Tibial artery (tissue), 4 donors: ENCODE data around the gene BHLHE41.
A peak's percentile ranks its signal among the peaks of the same experiment; 100 is the strongest.

ENCODE experiments used
- DNase-seq, 2 donors: peaks; one replicate each; pipeline ENCODE4 v3.0.0-alpha.2; 2019
- H3K27ac ChIP-seq, 2 donors: fragments of 200-600 bp; sonication (generic) in 1 of 2; 1 replicate in 1 of 2; 2 replicates in 1 of 2; pipeline ENCODE4 v1.5.1; 2018 to 2019; ENCODE audit warnings: mild to moderate bottlenecking in 1 of 2
- H3K27me3 ChIP-seq, 2 donors: fragments of 200-600 bp; sonication (generic) in 1 of 2; one replicate each; pipeline versions ENCODE4 v1.5.1 to v1.6.0; 2016 to 2019
- H3K36me3 ChIP-seq, 3 donors: fragments of 200-600 bp; sonication (generic) in 2 of 3; one replicate each; pipeline ENCODE4 v1.5.1; 2016 to 2019; ENCODE audit warnings: mild to moderate bottlenecking in 2 of 3
- H3K4me1 ChIP-seq, 4 donors: fragments of 200-600 bp; sonication (generic) in 2 of 4; 1 replicate in 3 of 4; 2 replicates in 1 of 4; pipeline ENCODE4 v1.5.1; 2016 to 2019
- H3K4me3 ChIP-seq, 2 donors: fragments of 200-600 bp; sonication (generic) in 1 of 2; 1 replicate in 1 of 2; 2 replicates in 1 of 2; pipeline ENCODE4 v1.5.1; 2018 to 2019; ENCODE audit warnings: mild to moderate bottlenecking in 2 of 2
- H3K9me3 ChIP-seq, 3 donors: fragments of 200-600 bp; sonication (generic) in 1 of 3; one replicate each; pipeline ENCODE4 v1.5.1; 2016 to 2019
- CTCF ChIP-seq, 2 experiments: fragments of 200-600 bp in 1 of 2; fragments of 450-650 bp in 1 of 2; IDR thresholded peaks; one replicate each; pipeline ENCODE4 v1.5.1; 2017 to 2019; ENCODE audit warnings: antibody characterized with exemption in 2 of 2, mild to moderate bottlenecking in 1 of 2, moderate library complexity in 1 of 2
- intact Hi-C: fragments of 100-400 bp; cut with DNase I; formaldehyde crosslinking; loops from one replicate; pipeline ENCODE4 v1.15.0; 2023; ENCODE audit warnings: low total_unique reads

Gene BHLHE41

GRCh38 chr12:26112703-26113147 lies 12.1 kb downstream of the BHLHE41 start:
- Histone ChIP-seq H3K4me1 (peaks cover 0 to 38% (median 9%) of the 10 kb centered on the region in 4 donors), H3K36me3 (no peaks in the 10 kb centered on the region), H3K27ac (peak overlapping the region; percentile 98 to 99), H3K9me3 (no peaks in the 10 kb centered on the region), H3K27me3 (no peaks in the 10 kb centered on the region), H3K4me3 (no peak overlapping the region)
- no peak for TF ChIP-seq CTCF (IDR thresholded peaks at IDR 0.05)
- no peak for DNase-seq
- intact Hi-C loops = loop anchor here (10.0 kb wide), 1 partner anchor 412 kb away; no protein-coding TSS in a partner anchor

- H3K36me3 ChIP-seq = no peaks in the 10 kb centered on the region
- H3K4me1 ChIP-seq = peaks cover 0 to 36% (median 9%) of the 10 kb centered on the region in 4 donors
- H3K27me3 ChIP-seq = no peaks in the 10 kb centered on the region
- DNase-seq = no peak
- intact Hi-C loops = loop anchor here (10.0 kb wide), 1 partner anchor 413 kb away; no protein-coding TSS in a partner anchor
- H3K4me3 ChIP-seq = no peak overlapping the region
- peak overlapping the region; percentile 98 to 99 for H3K27ac ChIP-seq
- H3K9me3 ChIP-seq = no peaks in the 10 kb centered on the region
- TF ChIP-seq CTCF (IDR thresholded peaks at IDR 0.05) = no peak
Measured at GRCh38 chr12:26112232-26112631, 12.6 kb downstream of the BHLHE41 start.

- Histone ChIP-seq H3K27me3 (no peaks in the 10 kb centered on the region), H3K4me3 (no peak overlapping the region), H3K9me3 (no peaks in the 10 kb centered on the region), H3K4me1 (peaks cover 0 to 11% (median 7%) of the 10 kb centered on the region in 4 donors), H3K36me3 (no peaks in the 10 kb centered on the region), H3K27ac (peak overlapping the region; percentile 27 to 51)
- DNase-seq = peak; percentile 59 to 72
- no peak for TF ChIP-seq CTCF (IDR thresholded peaks at IDR 0.05)
- intact Hi-C loops = no loop called here
Measured at GRCh38 chr12:26109343-26109881, 15.4 kb downstream of the BHLHE41 start.

- H3K27me3 ChIP-seq = no peaks in the 10 kb centered on the region
- peak overlapping the region; percentile 27 to 51 for H3K27ac ChIP-seq
- DNase-seq = no peak
- no peak overlapping the region for H3K4me3 ChIP-seq
- TF ChIP-seq CTCF (IDR thresholded peaks at IDR 0.05) = no peak
- peaks cover 0 to 11% (median 7%) of the 10 kb centered on the region in 4 donors for H3K4me1 ChIP-seq
- intact Hi-C loops = no loop called here
- H3K9me3 ChIP-seq = no peaks in the 10 kb centered on the region
- no peaks in the 10 kb centered on the region for H3K36me3 ChIP-seq
Measured at GRCh38 chr12:26108915-26109314, 15.9 kb downstream of the BHLHE41 start.

GRCh38 chr12:26106347-26106746 lies 18.5 kb downstream of the BHLHE41 start:
- H3K9me3 ChIP-seq = no peaks in the 10 kb centered on the region
- intact Hi-C loops = no loop called here
- no peaks in the 10 kb centered on the region for H3K27me3 ChIP-seq
- H3K36me3 ChIP-seq = no peaks in the 10 kb centered on the region
- no peak overlapping the region for H3K4me3 ChIP-seq
- no peak for DNase-seq
- H3K27ac ChIP-seq = no peak overlapping the region
- no peak for TF ChIP-seq CTCF (IDR thresholded peaks at IDR 0.05)
- H3K4me1 ChIP-seq = no peaks in the 10 kb centered on the region
